22Rv1 (cell line): Measurements from ENCODE around the gene XPR1.
A peak's percentile ranks its signal among the peaks of the same experiment; 100 is the strongest.

Experiments
- H3K27ac ChIP-seq: fragments of 450-650 bp; 2 replicates; pipeline ENCODE4 v1.5.1; 2017
- ZFX ChIP-seq: fragments of 450-650 bp; IDR thresholded peaks from 2 replicates; pipeline ENCODE4 v1.6.1; 2017; ENCODE audit warnings: antibody characterized with exemption, borderline replicate concordance
- TF ChIP-seq, protein P1 (sequence below): fragments of 450-650 bp; IDR thresholded peaks from 2 replicates; pipeline ENCODE4 v1.5.1; 2017; ENCODE audit warnings: mild to moderate bottlenecking

XPR1 gene

DNA sequence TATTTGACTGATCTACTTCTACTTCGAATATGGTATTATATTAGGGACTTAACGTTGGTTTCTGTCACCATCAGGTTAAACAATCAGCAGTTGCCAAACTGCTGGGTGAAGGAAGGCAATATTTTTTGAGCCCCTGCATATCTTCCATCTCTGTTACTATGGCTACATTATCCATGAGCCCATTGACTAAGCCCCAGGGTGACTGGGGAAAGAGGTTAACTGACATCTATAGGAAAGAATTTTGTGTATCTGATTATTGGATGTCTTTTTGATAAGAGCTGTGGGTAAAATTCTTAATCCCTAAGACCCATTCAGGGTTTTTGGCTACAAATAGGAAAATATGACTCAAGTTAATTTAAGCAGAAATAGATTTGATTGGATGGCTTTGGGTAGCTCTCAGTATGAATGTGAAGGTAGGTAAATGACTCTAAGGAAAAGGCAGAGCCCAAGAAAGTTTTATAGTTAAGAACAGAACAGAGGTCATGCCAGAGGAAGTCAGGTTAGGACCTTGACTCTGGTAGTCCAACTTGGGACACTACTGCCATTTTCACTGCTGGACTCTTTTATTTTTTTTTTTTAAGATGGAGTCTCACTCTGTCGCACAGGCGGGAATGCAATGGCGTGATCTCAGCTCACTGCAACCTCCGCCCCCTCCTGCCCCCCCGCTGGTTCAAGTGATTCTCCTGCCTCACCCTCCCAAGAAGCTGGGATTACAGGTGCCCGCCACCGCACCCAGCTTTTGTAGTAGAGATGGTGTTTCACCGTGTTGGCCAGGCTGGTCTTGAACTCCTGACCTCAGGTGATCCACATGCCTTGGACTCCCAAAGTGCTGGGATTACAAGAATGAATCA lies 8.9 kb upstream of the XPR1 start:
- H3K27ac ChIP-seq = no peak overlapping the region
- TF ChIP-seq, protein P1, sequence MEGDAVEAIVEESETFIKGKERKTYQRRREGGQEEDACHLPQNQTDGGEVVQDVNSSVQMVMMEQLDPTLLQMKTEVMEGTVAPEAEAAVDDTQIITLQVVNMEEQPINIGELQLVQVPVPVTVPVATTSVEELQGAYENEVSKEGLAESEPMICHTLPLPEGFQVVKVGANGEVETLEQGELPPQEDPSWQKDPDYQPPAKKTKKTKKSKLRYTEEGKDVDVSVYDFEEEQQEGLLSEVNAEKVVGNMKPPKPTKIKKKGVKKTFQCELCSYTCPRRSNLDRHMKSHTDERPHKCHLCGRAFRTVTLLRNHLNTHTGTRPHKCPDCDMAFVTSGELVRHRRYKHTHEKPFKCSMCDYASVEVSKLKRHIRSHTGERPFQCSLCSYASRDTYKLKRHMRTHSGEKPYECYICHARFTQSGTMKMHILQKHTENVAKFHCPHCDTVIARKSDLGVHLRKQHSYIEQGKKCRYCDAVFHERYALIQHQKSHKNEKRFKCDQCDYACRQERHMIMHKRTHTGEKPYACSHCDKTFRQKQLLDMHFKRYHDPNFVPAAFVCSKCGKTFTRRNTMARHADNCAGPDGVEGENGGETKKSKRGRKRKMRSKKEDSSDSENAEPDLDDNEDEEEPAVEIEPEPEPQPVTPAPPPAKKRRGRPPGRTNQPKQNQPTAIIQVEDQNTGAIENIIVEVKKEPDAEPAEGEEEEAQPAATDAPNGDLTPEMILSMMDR = no peak
- TF ChIP-seq ZFX = no peak

- TF ChIP-seq, protein P1 = peak; percentile 38
- no peak for TF ChIP-seq ZFX
- no peak overlapping the region for H3K27ac ChIP-seq
These were observed 8.1 kb upstream of the XPR1 start for GRCh38 chr1:180623579-180624347.

- TF ChIP-seq ZFX = no peak
- TF ChIP-seq, protein P1 = no peak
- H3K27ac ChIP-seq = no peak overlapping the region
These were observed 5.1 kb upstream of the XPR1 start for GRCh38 chr1:180626711-180627110.

DNA sequence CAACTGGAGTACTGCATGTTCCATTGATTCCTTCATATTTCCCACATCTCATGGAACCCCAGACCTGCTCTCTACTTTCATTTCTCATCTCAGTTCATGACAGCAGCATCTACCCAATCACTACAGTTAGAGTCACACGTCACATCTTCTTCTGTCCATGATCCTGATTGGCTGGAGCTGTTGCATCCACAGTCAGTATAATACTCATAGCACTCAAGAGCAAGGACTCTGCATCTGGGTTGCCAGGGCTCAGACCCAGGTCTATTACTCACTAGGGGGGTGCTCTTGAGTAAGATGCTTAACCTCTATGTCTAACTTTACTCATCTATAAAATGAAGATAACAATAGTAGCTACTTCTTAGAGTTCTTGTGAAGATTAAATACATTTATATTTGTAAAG lies 4.4 kb upstream of the XPR1 start:
- TF ChIP-seq ZFX = no peak
- TF ChIP-seq, protein P1 = no peak
- no peak overlapping the region for H3K27ac ChIP-seq

DNA sequence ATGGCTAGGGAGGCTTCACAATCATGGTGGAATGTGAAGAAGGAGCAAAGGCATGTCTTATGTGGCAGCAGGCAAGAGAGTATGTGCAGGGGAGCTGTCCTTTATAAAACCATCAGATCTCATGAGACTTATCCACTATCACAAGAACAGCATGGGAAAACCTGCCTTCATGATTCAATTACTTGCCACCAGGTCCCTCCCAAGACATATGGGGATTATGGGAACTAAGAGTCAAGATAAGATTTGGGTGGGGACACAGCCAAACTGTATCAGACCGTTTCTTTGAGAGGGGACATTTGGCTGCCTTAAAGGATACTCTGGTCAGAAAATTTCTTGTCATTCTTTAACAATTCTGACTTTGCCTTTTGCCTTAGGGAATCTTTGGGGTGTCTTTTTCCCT lies 3.2 kb upstream of the XPR1 start:
- TF ChIP-seq, protein P1 = no peak
- no peak for TF ChIP-seq ZFX
- no peak overlapping the region for H3K27ac ChIP-seq

DNA sequence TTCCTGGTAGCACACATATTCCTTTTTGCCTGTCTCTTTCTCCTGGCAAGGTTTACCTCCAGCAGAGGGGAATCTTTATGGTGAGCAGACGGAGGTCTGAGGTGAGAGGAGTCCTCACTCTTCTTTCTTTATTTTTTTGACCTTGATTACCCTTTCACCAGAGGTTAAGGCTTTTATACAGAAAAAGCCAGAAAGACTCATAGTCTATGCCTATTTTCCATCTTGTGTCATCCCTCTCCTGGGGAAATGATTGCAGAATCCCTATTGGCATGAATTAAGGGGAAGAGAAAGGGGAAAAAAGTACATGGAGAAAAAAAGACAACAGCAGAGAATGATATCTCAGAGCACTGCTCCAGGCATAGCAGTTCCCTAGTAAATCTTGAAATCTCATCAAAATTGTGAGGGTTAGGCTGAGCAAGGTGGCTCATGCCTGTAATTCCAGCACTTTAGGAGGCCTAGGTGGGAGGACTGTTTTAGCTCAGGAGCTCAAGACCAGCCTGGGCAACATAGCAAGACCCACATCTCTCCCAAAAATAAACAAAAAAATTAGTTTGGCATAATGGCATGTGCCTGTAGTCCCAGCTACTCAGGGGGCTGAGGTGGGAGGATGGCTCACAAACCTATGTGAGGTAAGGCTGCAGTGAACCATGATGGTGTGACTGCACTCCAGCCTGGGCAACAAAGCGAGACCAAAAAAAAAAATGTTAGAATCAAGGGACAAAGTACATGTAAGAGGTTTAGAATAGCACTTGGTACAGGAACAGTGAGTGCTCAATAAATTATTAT lies 1.2 kb upstream of the XPR1 start:
- no peak overlapping the region for H3K27ac ChIP-seq
- TF ChIP-seq ZFX = no peak
- TF ChIP-seq, protein P1 = no peak
